D721Med (cell line): ENCODE data around the gene AUTS2.

Experiments used
- DNase-seq: peaks from one replicate; pipeline ENCODE4 v3.0.0; 2011; ENCODE audit warnings: low spot score; ENCODE audit not compliant: insufficient read length
- FAIRE-seq: peaks from 2 replicates; lab custom pipeline; 2011; peaks lifted over from hg19 to GRCh38; lab: Jason Lieb, UNC
- CTCF ChIP-seq: IDR thresholded peaks from 2 replicates; pipeline ENCODE4 v1.5.1; 2012; ENCODE audit warnings: mild to moderate bottlenecking, control low read depth; ENCODE audit not compliant: insufficient read depth; ENCODE audit errors: missing control alignments

The AUTS2 gene

GRCh38 chr7:70177166-70177565 lies 578.9 kb downstream of the AUTS2 start:
- DNase-seq (no peak), FAIRE-seq (no peak)
- no peak for TF ChIP-seq CTCF

- TF ChIP-seq CTCF = no peak
- DNase-seq = no peak
- no peak for FAIRE-seq
Observed at GRCh38 chr7:70178211-70178610, 579.9 kb downstream of the AUTS2 start.

GRCh38 chr7:70178787-70179186 lies 580.5 kb downstream of the AUTS2 start:
- FAIRE-seq (no peak), DNase-seq (no peak)
- no peak for TF ChIP-seq CTCF

- TF ChIP-seq CTCF = no peak
- FAIRE-seq = no peak
Observed at GRCh38 chr7:70182521-70182920, 584.2 kb downstream of the AUTS2 start.

GRCh38 chr7:70183278-70183677 lies 585.0 kb downstream of the AUTS2 start:
- DNase-seq (no peak), FAIRE-seq (no peak)
- TF ChIP-seq CTCF = no peak

More at GRCh38 chr7:70182521-70182920, 584.2 kb downstream of the AUTS2 start:
- no peak for DNase-seq

- DNase-seq = no peak
- no peak for FAIRE-seq
- no peak for TF ChIP-seq CTCF
Observed at GRCh38 chr7:70188901-70189650, 590.8 kb downstream of the AUTS2 start.

- no peak for TF ChIP-seq CTCF
- DNase-seq (no peak), FAIRE-seq (no peak)
Observed at GRCh38 chr7:70189776-70190175, 591.5 kb downstream of the AUTS2 start.
